ENCODE results near the gene PLAC8L1.

The PLAC8L1 gene

DNA sequence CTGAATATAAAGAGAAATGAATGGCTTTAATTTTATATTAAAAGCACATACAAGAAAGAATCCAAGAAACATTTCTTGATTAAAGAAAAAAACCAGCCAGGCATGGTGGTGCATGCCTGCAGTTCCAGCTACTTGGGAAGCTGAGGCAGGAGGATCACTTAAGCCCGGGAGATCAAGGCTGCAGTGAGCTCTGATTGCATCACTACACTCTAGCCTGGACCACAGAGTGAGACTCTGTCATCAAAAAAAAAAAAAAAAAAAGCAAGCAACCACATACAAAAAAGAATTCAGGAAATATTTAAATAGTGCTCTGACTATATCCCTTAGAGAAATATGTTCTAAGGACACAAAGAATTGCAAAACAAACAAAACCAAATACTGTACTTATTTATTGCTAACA is 2.5 kb upstream of the PLAC8L1 start:
- H3K9me3 ChIP-seq (ENCODE audit: severe bottlenecking) = no peaks in the 10 kb centered on the region
- H3K36me3 ChIP-seq = peaks cover 8% of the 10 kb centered on the region
- no peak overlapping the region for H3K27ac ChIP-seq
- no peak overlapping the region for H3K4me3 ChIP-seq (ENCODE audit: low read depth, low read length)
- TF ChIP-seq, protein P1, sequence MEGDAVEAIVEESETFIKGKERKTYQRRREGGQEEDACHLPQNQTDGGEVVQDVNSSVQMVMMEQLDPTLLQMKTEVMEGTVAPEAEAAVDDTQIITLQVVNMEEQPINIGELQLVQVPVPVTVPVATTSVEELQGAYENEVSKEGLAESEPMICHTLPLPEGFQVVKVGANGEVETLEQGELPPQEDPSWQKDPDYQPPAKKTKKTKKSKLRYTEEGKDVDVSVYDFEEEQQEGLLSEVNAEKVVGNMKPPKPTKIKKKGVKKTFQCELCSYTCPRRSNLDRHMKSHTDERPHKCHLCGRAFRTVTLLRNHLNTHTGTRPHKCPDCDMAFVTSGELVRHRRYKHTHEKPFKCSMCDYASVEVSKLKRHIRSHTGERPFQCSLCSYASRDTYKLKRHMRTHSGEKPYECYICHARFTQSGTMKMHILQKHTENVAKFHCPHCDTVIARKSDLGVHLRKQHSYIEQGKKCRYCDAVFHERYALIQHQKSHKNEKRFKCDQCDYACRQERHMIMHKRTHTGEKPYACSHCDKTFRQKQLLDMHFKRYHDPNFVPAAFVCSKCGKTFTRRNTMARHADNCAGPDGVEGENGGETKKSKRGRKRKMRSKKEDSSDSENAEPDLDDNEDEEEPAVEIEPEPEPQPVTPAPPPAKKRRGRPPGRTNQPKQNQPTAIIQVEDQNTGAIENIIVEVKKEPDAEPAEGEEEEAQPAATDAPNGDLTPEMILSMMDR (IDR thresholded peaks at IDR 0.05; ENCODE audit: low read depth, low read length) = no peak
- H3K27me3 ChIP-seq (ENCODE audit: insufficient read depth, low read depth, severe bottlenecking) = no peaks in the 10 kb centered on the region
- no peak for DNase-seq

DNA sequence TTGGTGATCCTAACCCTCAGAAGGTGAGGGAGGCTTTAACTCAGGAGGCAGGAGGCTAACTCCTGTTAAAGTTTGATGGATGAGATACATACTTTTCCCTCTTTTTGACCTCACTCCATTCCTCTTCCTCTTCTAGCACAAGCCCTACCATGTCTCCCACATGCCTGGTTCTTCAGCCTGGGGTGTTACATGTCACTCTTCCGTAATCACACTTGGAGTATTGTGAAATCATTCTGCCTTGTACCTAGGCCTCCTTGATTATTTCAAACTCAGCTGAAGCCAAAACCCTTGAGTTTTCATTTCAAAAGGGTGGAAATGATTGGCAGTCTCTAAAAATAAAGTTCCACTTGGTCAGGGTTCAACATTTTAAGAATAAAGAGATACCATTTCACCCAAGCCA is 1.8 kb downstream of the PLAC8L1 start:
- no peak for DNase-seq
- no peaks in the 10 kb centered on the region for H3K9me3 ChIP-seq (ENCODE audit: severe bottlenecking)
- peaks cover 5% of the 10 kb centered on the region; the same call in 1 of the 2 replicates for H3K36me3 ChIP-seq
- no peak overlapping the region for H3K4me3 ChIP-seq (ENCODE audit: low read depth, low read length)
- H3K27me3 ChIP-seq (ENCODE audit: insufficient read depth, low read depth, severe bottlenecking) = no peaks in the 10 kb centered on the region
- H3K27ac ChIP-seq = no peak overlapping the region
- TF ChIP-seq, protein P1 (IDR thresholded peaks at IDR 0.05; ENCODE audit: low read depth, low read length) = no peak

DNA sequence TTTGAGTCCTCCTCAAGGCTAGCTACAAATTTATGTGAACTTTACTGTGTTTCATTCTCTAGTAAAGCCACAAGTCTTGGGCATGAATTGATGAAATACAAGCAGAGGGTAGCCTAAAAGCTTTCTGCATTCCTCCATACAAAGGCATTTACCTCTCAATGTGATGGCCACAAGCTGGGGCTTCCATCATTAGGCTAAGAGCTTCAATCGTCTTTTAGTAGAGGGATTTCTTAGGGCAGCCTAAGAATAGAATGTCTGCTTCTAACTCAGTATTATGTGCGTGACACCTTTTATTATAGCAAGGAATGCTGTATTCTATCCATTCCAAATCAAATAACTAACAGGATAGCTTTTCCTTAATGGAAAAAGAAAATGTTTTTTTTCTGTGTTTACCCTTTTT is 3.7 kb downstream of the PLAC8L1 start:
- TF ChIP-seq, protein P1 (IDR thresholded peaks at IDR 0.05; ENCODE audit: low read depth, low read length) = no peak
- DNase-seq = no peak
- H3K36me3 ChIP-seq = peaks cover 5% of the 10 kb centered on the region; the same call in 1 of the 2 replicates
- H3K27me3 ChIP-seq (ENCODE audit: insufficient read depth, low read depth, severe bottlenecking) = no peaks in the 10 kb centered on the region
- no peaks in the 10 kb centered on the region for H3K9me3 ChIP-seq (ENCODE audit: severe bottlenecking)
- no peak overlapping the region for H3K27ac ChIP-seq
- H3K4me3 ChIP-seq (ENCODE audit: low read depth, low read length) = no peak overlapping the region

DNA sequence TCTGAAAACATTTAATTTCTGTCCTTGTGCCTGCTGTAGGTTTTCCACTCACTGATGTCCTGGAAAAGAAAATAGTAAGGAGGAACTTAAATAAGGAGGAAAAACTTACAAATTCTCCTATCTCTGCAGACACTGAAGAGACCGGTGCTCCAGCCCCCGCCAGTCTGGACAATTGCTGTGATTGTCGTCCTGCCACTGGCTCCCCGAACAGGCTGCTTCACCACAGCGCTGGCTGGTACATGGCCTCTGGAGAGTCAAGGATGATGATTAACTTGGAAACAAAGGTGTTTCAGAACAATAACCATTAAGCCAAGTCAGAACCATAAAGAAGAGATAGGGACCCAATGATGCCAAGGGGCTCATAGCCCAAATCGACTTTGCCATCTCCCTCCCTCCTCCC is 7.3 kb downstream of the PLAC8L1 start:
- no peaks in the 10 kb centered on the region for H3K27me3 ChIP-seq (ENCODE audit: insufficient read depth, low read depth, severe bottlenecking)
- no peak for DNase-seq
- H3K27ac ChIP-seq = no peak overlapping the region
- no peaks in the 10 kb centered on the region for H3K9me3 ChIP-seq (ENCODE audit: severe bottlenecking)
- no peak overlapping the region for H3K4me3 ChIP-seq (ENCODE audit: low read depth, low read length)
- no peaks in the 10 kb centered on the region for H3K36me3 ChIP-seq
- TF ChIP-seq, protein P1 (IDR thresholded peaks at IDR 0.05; ENCODE audit: low read depth, low read length) = no peak

DNA sequence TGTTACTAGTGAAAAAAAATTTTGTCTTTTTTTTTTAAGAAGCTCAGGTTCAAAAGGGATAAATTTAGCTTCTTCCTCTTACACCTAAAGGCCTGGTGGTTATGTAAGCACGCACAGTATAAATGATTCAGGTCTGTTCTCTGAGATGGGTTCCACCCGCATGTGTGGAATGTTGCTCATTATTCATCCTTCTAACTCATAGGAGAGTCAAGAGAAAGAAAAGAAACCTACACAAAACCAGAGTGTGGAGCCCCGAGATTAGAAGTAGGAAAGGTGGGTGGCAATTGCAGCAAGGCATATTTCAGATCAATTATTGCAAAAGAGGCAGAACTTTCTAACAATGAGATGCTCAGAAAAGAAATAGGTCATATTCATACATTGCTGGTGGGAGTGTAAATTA is 13.5 kb downstream of the PLAC8L1 start:
- TF ChIP-seq, protein P1 (IDR thresholded peaks at IDR 0.05; ENCODE audit: low read depth, low read length) = no peak
- no peaks in the 10 kb centered on the region for H3K9me3 ChIP-seq (ENCODE audit: severe bottlenecking)
- no peak for DNase-seq
- no peaks in the 10 kb centered on the region for H3K27me3 ChIP-seq (ENCODE audit: insufficient read depth, low read depth, severe bottlenecking)
- H3K36me3 ChIP-seq = no peaks in the 10 kb centered on the region
- H3K27ac ChIP-seq = no peak overlapping the region
- H3K4me3 ChIP-seq (ENCODE audit: low read depth, low read length) = no peak overlapping the region

DNA sequence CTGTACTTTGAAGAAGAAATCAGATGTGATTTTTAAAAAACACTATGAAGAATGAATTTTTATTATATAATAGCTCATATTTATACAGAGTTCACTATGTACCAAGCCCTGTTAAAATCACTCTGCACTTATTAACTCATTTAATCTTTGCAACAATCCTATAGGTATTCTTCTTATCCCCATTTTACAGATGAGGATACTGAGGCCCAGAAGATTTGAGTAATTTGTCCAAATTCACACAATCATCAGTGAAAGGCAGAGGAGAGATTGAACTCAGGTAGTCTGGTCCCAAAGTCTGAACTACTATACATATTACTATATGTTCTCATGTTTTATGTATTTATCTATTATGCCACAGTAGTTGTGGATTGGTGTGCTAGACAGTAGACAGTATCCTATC is 16.1 kb downstream of the PLAC8L1 start:
- H3K27ac ChIP-seq = no peak overlapping the region
- H3K4me3 ChIP-seq (ENCODE audit: low read depth, low read length) = no peak overlapping the region
- no peak for DNase-seq
- TF ChIP-seq, protein P1 (IDR thresholded peaks at IDR 0.05; ENCODE audit: low read depth, low read length) = no peak
- H3K9me3 ChIP-seq (ENCODE audit: severe bottlenecking) = no peaks in the 10 kb centered on the region
- no peaks in the 10 kb centered on the region for H3K27me3 ChIP-seq (ENCODE audit: insufficient read depth, low read depth, severe bottlenecking)
- no peaks in the 10 kb centered on the region for H3K36me3 ChIP-seq

Measured in WERI-Rb-1 (cell line).